ENCODE data around the gene C12orf42.

The C12orf42 gene

GRCh38 chr12:103310546-103311270 is 185.1 kb downstream of the C12orf42 start:
- no peak overlapping the region for H3K4me3 Mint-ChIP-seq
- H3K4me1 Mint-ChIP-seq, result peaks cover 7% of the 10 kb centered on the region
- H3K9me3 Mint-ChIP-seq, result peaks cover 6% of the 10 kb centered on the region in 2 donors

GRCh38 chr12:103308396-103308795 is 187.4 kb downstream of the C12orf42 start:
- Mint-ChIP-seq H3K9me3 (no peaks in the 10 kb centered on the region), H3K27me3 (no peaks in the 10 kb centered on the region), H3K4me1 (no peaks in the 10 kb centered on the region), H3K27ac (no peak overlapping the region), H3K4me3 (no peak overlapping the region)
- ATAC-seq, result no peak
- no peak for DNase-seq

More at GRCh38 chr12:103310546-103311270, 185.1 kb downstream of the C12orf42 start:
- Mint-ChIP-seq H3K27ac (no peak overlapping the region), H3K27me3 (no peaks in the 10 kb centered on the region)
- ATAC-seq (no peak), DNase-seq (no peak)

- Mint-ChIP-seq H3K27ac (no peak overlapping the region), H3K4me1 (no peaks in the 10 kb centered on the region), H3K4me3 (no peak overlapping the region), H3K27me3 (peaks cover 8% of the 10 kb centered on the region), H3K9me3 (no peaks in the 10 kb centered on the region)
- no peak for ATAC-seq
- DNase-seq, result no peak
Measured at GRCh38 chr12:103303484-103303883, 192.3 kb downstream of the C12orf42 start.

- H3K9me3 Mint-ChIP-seq, result no peaks in the 10 kb centered on the region
- peaks cover 8% of the 10 kb centered on the region for H3K27me3 Mint-ChIP-seq
- H3K27ac Mint-ChIP-seq, result no peak overlapping the region
- H3K4me1 Mint-ChIP-seq, result no peaks in the 10 kb centered on the region
- ATAC-seq (no peak), DNase-seq (no peak)
- H3K4me3 Mint-ChIP-seq, result no peak overlapping the region
Measured at GRCh38 chr12:103301642-103302591, 193.9 kb downstream of the C12orf42 start.

GRCh38 chr12:103288016-103288415 is 207.8 kb downstream of the C12orf42 start:
- Mint-ChIP-seq H3K27ac (no peak overlapping the region), H3K9me3 (peaks cover 6 to 8% of the 10 kb centered on the region in 2 donors), H3K4me1 (no peaks in the 10 kb centered on the region), H3K27me3 (no peaks in the 10 kb centered on the region), H3K4me3 (no peak overlapping the region)
- ATAC-seq (no peak), DNase-seq (no peak)

- DNase-seq (no peak), ATAC-seq (no peak)
- no peaks in the 10 kb centered on the region for H3K27me3 Mint-ChIP-seq
- no peak overlapping the region for H3K27ac Mint-ChIP-seq
- H3K9me3 Mint-ChIP-seq, result no peaks in the 10 kb centered on the region
- peaks cover 14% of the 10 kb centered on the region for H3K4me1 Mint-ChIP-seq
- H3K4me3 Mint-ChIP-seq, result no peak overlapping the region
Measured at GRCh38 chr12:103282124-103282523, 213.6 kb downstream of the C12orf42 start.

- ATAC-seq (peak; percentile 97), DNase-seq (peak in 1 of 2 donors; percentile 3)
- Mint-ChIP-seq H3K4me1 (peaks cover 14% of the 10 kb centered on the region), H3K9me3 (no peaks in the 10 kb centered on the region), H3K27me3 (no peaks in the 10 kb centered on the region), H3K4me3 (peak overlapping the region in 1 of 2 donors; percentile 40), H3K27ac (peak overlapping the region in 1 of 2 donors; percentile 54)
Measured at GRCh38 chr12:103279444-103279843, 216.3 kb downstream of the C12orf42 start.

GRCh38 chr12:103278329-103278728 is 217.4 kb downstream of the C12orf42 start:
- Mint-ChIP-seq H3K4me1 (peaks cover 18% of the 10 kb centered on the region), H3K27ac (no peak overlapping the region), H3K9me3 (no peaks in the 10 kb centered on the region), H3K27me3 (no peaks in the 10 kb centered on the region), H3K4me3 (no peak overlapping the region)
- ATAC-seq (no peak), DNase-seq (no peak)

GRCh38 chr12:103273645-103274044 is 222.1 kb downstream of the C12orf42 start:
- Mint-ChIP-seq H3K27me3 (no peaks in the 10 kb centered on the region), H3K4me3 (no peak overlapping the region), H3K4me1 (peaks cover 35% of the 10 kb centered on the region), H3K27ac (no peak overlapping the region), H3K9me3 (no peaks in the 10 kb centered on the region)
- DNase-seq, result no peak
- ATAC-seq, result peak; percentile 37

- H3K27ac Mint-ChIP-seq, result no peak overlapping the region
Measured at GRCh38 chr12:103272949-103273348, 222.8 kb downstream of the C12orf42 start.

GRCh38 chr12:103269946-103270345 is 225.8 kb downstream of the C12orf42 start:
- Mint-ChIP-seq H3K27me3 (no peaks in the 10 kb centered on the region), H3K4me3 (no peak overlapping the region)

More at GRCh38 chr12:103272949-103273348, 222.8 kb downstream of the C12orf42 start:
- peaks cover 31% of the 10 kb centered on the region for H3K4me1 Mint-ChIP-seq
- no peaks in the 10 kb centered on the region for H3K9me3 Mint-ChIP-seq
- ATAC-seq (no peak), DNase-seq (no peak)
- H3K27me3 Mint-ChIP-seq, result no peaks in the 10 kb centered on the region
- H3K4me3 Mint-ChIP-seq, result no peak overlapping the region

GRCh38 chr12:103268831-103269514 is 226.8 kb downstream of the C12orf42 start:
- Mint-ChIP-seq H3K9me3 (no peaks in the 10 kb centered on the region), H3K4me3 (peak overlapping the region; percentile 55 to 65), H3K4me1 (peaks cover 30% of the 10 kb centered on the region), H3K27ac (peak overlapping the region; percentile 30 to 85), H3K27me3 (no peaks in the 10 kb centered on the region)
- DNase-seq, result peak in 1 of 2 donors; percentile 14
- peak; percentile 80 for ATAC-seq

More at GRCh38 chr12:103269946-103270345, 225.8 kb downstream of the C12orf42 start:
- Mint-ChIP-seq H3K4me1 (peaks cover 30% of the 10 kb centered on the region), H3K27ac (no peak overlapping the region), H3K9me3 (no peaks in the 10 kb centered on the region)
- no peak for DNase-seq
- no peak for ATAC-seq

- no peak for DNase-seq
Measured at GRCh38 chr12:103257763-103258162, 238.0 kb downstream of the C12orf42 start.

More at GRCh38 chr12:103257763-103258162, 238.0 kb downstream of the C12orf42 start:
- peaks cover 0 to 5% of the 10 kb centered on the region in 2 donors for H3K9me3 Mint-ChIP-seq
- no peak for ATAC-seq
- no peak overlapping the region for H3K27ac Mint-ChIP-seq
- no peak overlapping the region for H3K4me3 Mint-ChIP-seq
- H3K27me3 Mint-ChIP-seq, result no peaks in the 10 kb centered on the region
- no peaks in the 10 kb centered on the region for H3K4me1 Mint-ChIP-seq
